ENCODE measurements around the gene SCGB3A2.
"Not testable (repeated sequence)": the region's sequence is repeated elsewhere in the genome, so short reads cannot be mapped to it uniquely, and the experiment has no call there.

- TF ChIP-seq CTCF (IDR thresholded peaks at IDR 0.05); SIN3A (IDR thresholded peaks at IDR 0.05; ENCODE audit: borderline replicate concordance, insufficient read depth, low read depth, low read length): not testable (repeated sequence)
Observed at GRCh38 chr5:147874118-147874875, 4.2 kb upstream of the SCGB3A2 start.
